ENCODE measurements around the gene GIN1.

GRCh38 chr5:103110403-103110802 lies 9.5 kb downstream of the GIN1 start:
- TF ChIP-seq, protein P1, sequence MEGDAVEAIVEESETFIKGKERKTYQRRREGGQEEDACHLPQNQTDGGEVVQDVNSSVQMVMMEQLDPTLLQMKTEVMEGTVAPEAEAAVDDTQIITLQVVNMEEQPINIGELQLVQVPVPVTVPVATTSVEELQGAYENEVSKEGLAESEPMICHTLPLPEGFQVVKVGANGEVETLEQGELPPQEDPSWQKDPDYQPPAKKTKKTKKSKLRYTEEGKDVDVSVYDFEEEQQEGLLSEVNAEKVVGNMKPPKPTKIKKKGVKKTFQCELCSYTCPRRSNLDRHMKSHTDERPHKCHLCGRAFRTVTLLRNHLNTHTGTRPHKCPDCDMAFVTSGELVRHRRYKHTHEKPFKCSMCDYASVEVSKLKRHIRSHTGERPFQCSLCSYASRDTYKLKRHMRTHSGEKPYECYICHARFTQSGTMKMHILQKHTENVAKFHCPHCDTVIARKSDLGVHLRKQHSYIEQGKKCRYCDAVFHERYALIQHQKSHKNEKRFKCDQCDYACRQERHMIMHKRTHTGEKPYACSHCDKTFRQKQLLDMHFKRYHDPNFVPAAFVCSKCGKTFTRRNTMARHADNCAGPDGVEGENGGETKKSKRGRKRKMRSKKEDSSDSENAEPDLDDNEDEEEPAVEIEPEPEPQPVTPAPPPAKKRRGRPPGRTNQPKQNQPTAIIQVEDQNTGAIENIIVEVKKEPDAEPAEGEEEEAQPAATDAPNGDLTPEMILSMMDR (conservative IDR thresholded peaks at IDR 0.05; ENCODE audit: low read length) = no peak
- TF ChIP-seq EZH2phosphoT487 (IDR thresholded peaks at IDR 0.05; ENCODE audit: borderline replicate concordance, low read depth, low read length) = no peak

Measured in OCI-LY7 (cell line).